HepG2 (cell line): ENCODE measurements around the gene MOK. TPM values are rescaled to one million over a fixed set of nuclear protein-coding genes. Genes with fewer than 3 reads are reported as not detected.

Source experiments
- ATAC-seq: fragments of 200-7000 bp; cut with Tn5 transposase; 3 replicates; pipeline ENCODE4 v1.9.1; 2020; ENCODE audit warnings: mild to moderate bottlenecking, moderate library complexity
- BruUV-seq: library from RNA; stranded (reverse); fragments of 400-500 nt; replicated peaks from 2 replicates; lab custom pipeline; 2021; lab: Mats Ljungman, UMichigan
- CTCF ChIA-PET: fragments of 300-600 bp; formaldehyde crosslinking; extraction: SDS; loops from one replicate; lab custom pipeline; 2021; ENCODE audit warnings: low total read pairs, inconsistent platforms, low intra/inter-chr PET ratio; lab: Yijun Ruan, JAX
- POLR2A ChIA-PET: fragments of 350-600 bp; sonication (Branson Sonifier 250); formaldehyde crosslinking; loops from one replicate; lab custom pipeline; 2020; ENCODE audit warnings: antibody characterized with exemption, inconsistent platforms; lab: Yijun Ruan, JAX
- DNase-seq: peaks from one replicate; pipeline ENCODE4 v3.0.0-alpha.2; 2015; ENCODE audit warnings: low spot score
- FAIRE-seq: peaks from 3 replicates; lab custom pipeline; 2011; peaks lifted over from hg19 to GRCh38; lab: Jason Lieb, UNC
- H2AFZ ChIP-seq: one replicate; pipeline ENCODE4 v1.6.1; 2011; ENCODE audit warnings: low read length, inconsistent platforms
- H3K27ac ChIP-seq: fragments of 300-600 bp; 3 replicates; pipeline ENCODE4 v1.8.0; 2011; ENCODE audit warnings: mixed run types, mild to moderate bottlenecking, mixed read lengths, low read length, inconsistent platforms; ENCODE audit not compliant: insufficient read depth; ENCODE audit errors: extremely low read length
- H3K27me3 ChIP-seq, 2 experiments: fragments of 200-600 bp in 1 of 2; 2 replicates in 1 of 2; 3 replicates in 1 of 2; pipeline versions ENCODE4 v1.6.0 to v1.8.0; 2011; ENCODE audit warnings: low read length in 2 of 2, mild to moderate bottlenecking in 2 of 2, moderate library complexity in 2 of 2, inconsistent platforms in 1 of 2; ENCODE audit not compliant: insufficient read depth in 2 of 2, control insufficient read depth in 1 of 2
- H3K36me3 ChIP-seq, 2 experiments: fragments of 200-600 bp in 1 of 2; replicated peaks in 1 of 2; 2 replicates in 1 of 2; 3 replicates in 1 of 2; pipeline versions ENCODE4 v1.5.1 to v1.8.0; 2011; ENCODE audit warnings: low read length in 2 of 2, inconsistent platforms in 1 of 2; ENCODE audit not compliant: insufficient read depth in 2 of 2, control insufficient read depth in 1 of 2
- H3K4me1 ChIP-seq: 2 replicates; pipeline ENCODE4 v1.5.1; 2012; ENCODE audit warnings: low read length, inconsistent platforms; ENCODE audit not compliant: insufficient read depth
- H3K4me2 ChIP-seq: 2 replicates; pipeline ENCODE4 v1.6.0; 2011; ENCODE audit warnings: low read depth, low read length, inconsistent platforms
- H3K4me3 ChIP-seq, 3 experiments: fragments of 200-600 bp in 1 of 3; sonication (generic), shearing (Covaris generic) in 1 of 3; replicated peaks in 1 of 3; 2 replicates each; pipeline ENCODE4 v1.5.1; 2011 to 2016; ENCODE audit warnings: low read length in 3 of 3, inconsistent platforms in 2 of 3, low read depth in 2 of 3, mild to moderate bottlenecking in 2 of 3, control low read depth in 1 of 3, mixed read lengths in 1 of 3; ENCODE audit not compliant: insufficient read depth in 1 of 3
- H3K79me2 ChIP-seq: one replicate; pipeline ENCODE4 v1.6.1; 2011; ENCODE audit warnings: low read length, inconsistent platforms; ENCODE audit not compliant: insufficient read depth
- H3K9ac ChIP-seq: 2 replicates; pipeline ENCODE4 v1.6.0; 2011; ENCODE audit warnings: mild to moderate bottlenecking, low read depth, low read length, inconsistent platforms; ENCODE audit not compliant: insufficient read depth
- H3K9me3 ChIP-seq: 2 replicates; pipeline ENCODE4 v1.5.1; 2012; ENCODE audit warnings: mild to moderate bottlenecking, low read length
- H4K20me1 ChIP-seq: 2 replicates; pipeline ENCODE4 v1.6.0; 2011; ENCODE audit warnings: inconsistent platforms, mild to moderate bottlenecking, low read length, moderate library complexity; ENCODE audit not compliant: insufficient read depth
- AGO2 ChIP-seq: fragments of 200-400 bp; formaldehyde crosslinking; optimal IDR thresholded peaks from 2 replicates; pipeline ENCODE3; 2017; ENCODE audit warnings: mild to moderate bottlenecking, low read depth, low read length, moderate library complexity
- CBX1 ChIP-seq: IDR thresholded peaks from one replicate; pipeline ENCODE4 v1.6.1; 2016; ENCODE audit warnings: antibody characterized with exemption, low read depth
- CTCF ChIP-seq: sonication (generic); formaldehyde crosslinking; IDR thresholded peaks from 2 replicates; pipeline ENCODE4 v1.5.0; 2020; ENCODE audit warnings: mild to moderate bottlenecking, missing genetic modification reagents, moderate library complexity
- FOXO1 ChIP-seq: sonication (generic); formaldehyde crosslinking; IDR thresholded peaks from 2 replicates; pipeline ENCODE4 v1.4.0; 2020; ENCODE audit warnings: missing genetic modification reagents
- NFE2 ChIP-seq: sonication (generic); formaldehyde crosslinking; IDR thresholded peaks from 2 replicates; pipeline ENCODE4 v1.4.0; 2020; ENCODE audit warnings: missing genetic modification reagents
- YEATS2 ChIP-seq: sonication (generic); formaldehyde crosslinking; IDR thresholded peaks from 2 replicates; pipeline ENCODE4 v1.4.0; 2020; ENCODE audit warnings: missing genetic modification reagents, borderline replicate concordance
- ZBTB4 ChIP-seq: sonication (generic); formaldehyde crosslinking; IDR thresholded peaks from 2 replicates; pipeline ENCODE4 v1.4.0; 2020; ENCODE audit warnings: missing genetic modification reagents, mild to moderate bottlenecking, borderline replicate concordance
- ZNF280D ChIP-seq: sonication (generic); formaldehyde crosslinking; IDR thresholded peaks from 2 replicates; pipeline ENCODE4 v1.5.1; 2020; ENCODE audit warnings: mild to moderate bottlenecking, missing genetic modification reagents
- ZNF44 ChIP-seq: sonication (generic); formaldehyde crosslinking; IDR thresholded peaks from 2 replicates; pipeline ENCODE4 v1.5.1; 2020; ENCODE audit warnings: mild to moderate bottlenecking, missing genetic modification reagents
- ZSCAN5A ChIP-seq: sonication (generic); formaldehyde crosslinking; IDR thresholded peaks from 2 replicates; pipeline ENCODE4 v1.8.0; 2022; ENCODE audit warnings: mild to moderate bottlenecking, missing genetic modification reagents, borderline replicate concordance
- WGBS: methylation state at CpG from one replicate; pipeline ENCODE4 v1.1.6; 2017; ENCODE audit warnings: low lambda C conversion rate; 5-methylcytosine and 5-hydroxymethylcytosine counted together
- in situ Hi-C: cut with HindIII; loops from 2 replicates; pipeline ENCODE4 v1.10.0; 2017; ENCODE audit warnings: low pct_unique_long_range_greater_than_20kb; ENCODE audit not compliant: extremely low pct_ligation_motif_present
- intact Hi-C: fragments of 100-400 bp; cut with micrococcal nuclease; formaldehyde crosslinking; loops from one replicate; pipeline ENCODE4 v1.10.0; 2022; ENCODE audit not compliant: unreplicated experiment
- polyA plus RNA-seq, 8 experiments: library from polyadenylated mRNA; depleted of rRNA in 3 of 8; stranded (reverse) in 7 of 8; unstranded in 1 of 8; fragments of >200 nt; fragmentation: Illumina TruSeq in 4 of 8; extraction: Trizol in 4 of 8; gene quantifications; 2 replicates each; pipeline versions ENCODE4 v1.2.1 to v1.2.3, GENCODE V29; 2011 to 2016; ENCODE audit warnings: low read depth in 4 of 8, missing spikeins in 1 of 8, mixed read lengths in 1 of 8; ENCODE audit not compliant: insufficient read depth in 1 of 8
- total RNA-seq, 5 experiments: library from RNA; depleted of rRNA; stranded (reverse); fragments of >200 nt; fragmentation: Illumina TruSeq; extraction: Trizol; gene quantifications; 2 replicates each; pipeline ENCODE4 v1.2.3, GENCODE V29; 2016; ENCODE audit warnings: low read depth in 1 of 5

MOK gene
- total and polyA plus RNA-seq, 2 of the 13 experiments (the other 11 are each of a cell fraction or from before 2014, with no cell fraction given), result 15.3 to 16.9 TPM

- TF ChIP-seq ZBTB4 (no peak), CBX1 (no peak), ZNF44 (CRISPR knock-in tag) (no peak), YEATS2 (CRISPR knock-in tag) (no peak), NFE2 (CRISPR knock-in tag) (no peak), FOXO1 (CRISPR knock-in tag) (no peak), ZSCAN5A (CRISPR knock-in tag) (no peak)
Measured at GRCh38 chr14:102215071-102215470, 89.9 kb downstream of the MOK start (continued).

- no peak overlapping the region for H3K4me2 ChIP-seq
- FAIRE-seq (peak; percentile 18), DNase-seq (no peak), ATAC-seq (no peak)
- intact Hi-C loops (no loop called here), in situ Hi-C loops (no loop called here)
- H3K4me1 ChIP-seq, result no peaks in the 10 kb centered on the region
- H3K4me3 ChIP-seq, result no peak overlapping the region
- no peaks in the 10 kb centered on the region for H4K20me1 ChIP-seq
- ChIA-PET POLR2A (no interaction called here), CTCF (interaction anchor here (1.2 kb wide), 1 partner anchor 100 kb away, joined by 3 read pairs; no protein-coding TSS in a partner anchor)
- no TSS peak for BruUV-seq
- no peak for TF ChIP-seq ZNF280D (CRISPR knock-in tag)
- TF ChIP-seq CTCF (CRISPR knock-in tag), result peak; percentile 31
- TF ChIP-seq AGO2, result peak; percentile 49
- no peak overlapping the region for H3K9ac ChIP-seq
- no peaks in the 10 kb centered on the region for H3K27me3 ChIP-seq
- H3K36me3 ChIP-seq, result peaks cover 10 to 25% of the 10 kb centered on the region in 2 experiments
- no peak overlapping the region for H2AFZ ChIP-seq
- peaks cover 2% of the 10 kb centered on the region for H3K79me2 ChIP-seq
- 95% methylated on average over 23 of the region's 25 CpGs for WGBS
- no peaks in the 10 kb centered on the region for H3K9me3 ChIP-seq
- H3K27ac ChIP-seq, result no peak overlapping the region
Measured at GRCh38 chr14:102213984-102214658, 90.8 kb downstream of the MOK start.
